Right lung (tissue), 5 donors: ENCODE results near the gene NUDT9. TPM values are rescaled to one million over a fixed set of nuclear protein-coding genes. Genes with fewer than 3 reads are reported as not detected.
A peak's percentile ranks its signal among the peaks of the same experiment; 100 is the strongest.
"Not testable (repeated sequence)": the region's sequence is repeated elsewhere in the genome, so short reads cannot be mapped to it uniquely, and the experiment has no call there.

Experiments
- DNase-seq, 2 donors: peaks; one replicate each; pipeline ENCODE4 v3.0.0-alpha.2; 2013
- polyA plus RNA-seq, 5 donors: library from polyadenylated mRNA; unstranded; fragments of 120-200 nt; gene quantifications; one replicate each; pipeline versions ENCODE4 v1.2.1 to v1.2.3, GENCODE V29; 2013; ENCODE audit warnings: inconsistent platforms in 1 of 5, low replicate concordance in 1 of 5; ENCODE audit not compliant: insufficient read length in 5 of 5, insufficient read depth in 1 of 5

Gene NUDT9
- polyA plus RNA-seq, 5 donors: 45.1 to 55.9 (median 50.5) TPM

DNA sequence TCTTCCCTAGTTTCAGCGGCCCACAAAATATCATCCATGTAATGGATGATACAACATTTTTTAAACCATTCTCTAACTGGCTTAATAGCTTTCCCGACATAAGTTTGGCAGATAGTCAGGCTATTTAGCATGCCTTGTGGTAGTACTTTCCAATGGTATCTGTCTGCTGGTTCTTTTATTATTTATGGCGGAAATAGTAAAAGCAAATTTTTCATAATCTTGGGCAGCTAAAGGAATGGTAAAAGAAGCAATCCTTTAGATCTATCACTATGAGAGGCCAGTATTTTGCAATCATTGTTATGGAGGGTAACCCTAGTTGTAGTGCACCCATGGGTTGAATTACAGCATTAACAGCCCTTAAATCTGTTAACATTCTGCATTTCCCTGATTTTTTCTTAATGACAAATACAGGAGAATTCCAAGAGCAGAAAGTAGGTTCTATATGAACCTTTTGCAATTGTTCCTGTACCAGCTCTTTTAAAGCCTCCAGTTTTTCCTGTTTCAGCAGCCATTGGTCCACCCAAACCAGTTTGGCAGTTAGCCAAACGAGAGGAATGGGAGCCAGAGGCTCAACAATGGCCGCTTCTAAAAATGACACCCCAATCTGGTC lies 17.1 kb upstream of the NUDT9 start:
- DNase-seq: no peak

DNA sequence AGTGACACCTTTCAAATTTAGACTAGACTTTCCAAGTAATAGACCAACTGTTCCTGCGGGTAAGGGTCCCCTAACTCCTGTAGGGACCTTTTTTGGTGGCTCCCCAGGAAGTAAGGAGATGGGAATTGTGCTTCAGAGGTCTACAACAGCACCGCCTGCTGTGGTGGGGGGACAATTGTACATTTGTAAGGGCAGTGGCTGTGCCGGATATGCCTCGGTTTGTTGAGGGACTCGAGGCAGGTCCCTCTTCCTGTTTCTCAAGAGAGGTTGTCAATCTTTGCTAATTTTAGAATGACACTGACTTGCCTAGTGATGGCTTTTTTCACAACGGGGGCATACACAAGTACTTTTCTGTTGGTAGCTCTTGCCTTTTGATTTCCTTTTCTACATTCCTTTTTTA lies 15.9 kb upstream of the NUDT9 start:
- DNase-seq: no peak

DNA sequence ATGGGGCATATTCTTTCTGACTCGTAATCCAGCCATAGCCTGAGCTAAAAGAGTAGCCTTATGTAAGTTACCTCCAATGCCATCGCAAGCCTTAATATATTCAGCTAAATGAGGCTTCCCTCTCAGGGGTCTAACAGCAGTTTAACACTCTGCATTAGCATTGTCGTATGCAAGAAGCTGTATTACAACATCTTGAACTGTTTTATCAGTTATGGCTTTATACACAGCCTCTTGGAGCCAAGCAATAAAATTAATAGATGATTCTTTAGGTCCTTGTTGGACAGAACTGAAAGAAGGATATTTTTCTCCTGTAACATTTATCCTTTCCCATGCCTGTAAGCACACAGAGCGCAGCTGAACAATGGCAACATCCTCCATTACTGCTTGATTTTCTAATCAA lies 15.5 kb upstream of the NUDT9 start:
- DNase-seq: not testable (repeated sequence)

DNA sequence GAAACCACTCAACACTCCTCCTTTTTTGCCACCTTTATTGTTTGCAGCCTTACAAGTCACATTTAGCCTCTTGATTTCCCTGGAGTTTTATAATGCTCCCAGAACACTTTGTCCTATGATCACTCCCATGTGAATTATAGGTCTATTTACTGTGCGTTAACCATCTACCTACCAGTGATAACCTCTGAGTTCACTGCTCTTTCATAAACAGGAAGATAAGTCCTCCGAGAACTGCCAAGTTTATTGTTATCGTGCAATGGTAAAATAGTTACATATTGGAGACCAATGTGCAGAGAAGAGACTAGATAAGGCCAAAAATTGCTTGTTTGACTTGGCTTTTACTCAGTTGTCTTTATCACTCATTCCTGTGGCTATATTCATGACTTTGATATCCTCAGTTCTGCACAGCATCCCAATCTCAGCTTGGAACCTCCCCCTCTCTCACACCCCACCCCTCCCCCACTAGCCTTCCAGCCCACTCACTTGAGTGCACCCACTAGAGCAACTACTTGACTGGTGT lies 12.9 kb upstream of the NUDT9 start:
- DNase-seq: no peak

DNA sequence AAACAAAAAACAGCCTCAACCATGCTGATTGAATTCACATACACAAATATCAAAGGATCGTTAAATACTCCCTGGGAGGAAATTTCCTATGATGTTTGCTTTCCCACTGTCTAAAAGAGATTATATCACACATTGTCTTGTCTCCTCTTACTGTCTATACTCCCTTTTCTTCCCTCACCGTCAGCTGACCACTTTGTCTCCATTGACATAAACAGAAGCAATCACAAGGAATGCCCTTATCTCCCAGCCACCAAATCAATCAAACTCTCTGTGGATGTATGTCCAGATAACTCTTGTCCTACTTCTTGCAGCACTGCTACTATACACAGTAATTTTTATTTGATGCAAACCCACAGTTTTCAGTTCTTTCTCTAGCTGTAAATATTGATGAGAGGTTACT lies 12.2 kb upstream of the NUDT9 start:
- DNase-seq: no peak

DNA sequence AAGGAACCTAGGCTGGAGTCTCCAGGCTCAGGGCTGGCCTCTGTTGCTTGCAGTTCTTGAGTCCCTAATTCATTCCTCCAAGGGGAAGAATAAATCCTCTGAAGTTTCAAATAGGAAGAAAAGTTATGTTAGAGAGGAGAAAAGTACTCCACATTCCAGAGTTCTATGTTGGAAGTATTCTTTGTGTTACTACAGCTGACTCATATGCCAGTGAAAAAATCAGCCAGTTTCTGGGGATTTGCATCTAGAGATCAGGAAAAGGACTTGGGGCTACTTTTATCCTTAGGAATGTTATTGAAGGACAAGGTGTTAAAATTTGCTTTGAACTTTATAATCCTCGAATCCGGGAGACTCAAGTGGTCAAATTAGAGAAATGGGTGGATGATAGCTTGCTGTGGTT lies 11.7 kb upstream of the NUDT9 start:
- no peak for DNase-seq

DNA sequence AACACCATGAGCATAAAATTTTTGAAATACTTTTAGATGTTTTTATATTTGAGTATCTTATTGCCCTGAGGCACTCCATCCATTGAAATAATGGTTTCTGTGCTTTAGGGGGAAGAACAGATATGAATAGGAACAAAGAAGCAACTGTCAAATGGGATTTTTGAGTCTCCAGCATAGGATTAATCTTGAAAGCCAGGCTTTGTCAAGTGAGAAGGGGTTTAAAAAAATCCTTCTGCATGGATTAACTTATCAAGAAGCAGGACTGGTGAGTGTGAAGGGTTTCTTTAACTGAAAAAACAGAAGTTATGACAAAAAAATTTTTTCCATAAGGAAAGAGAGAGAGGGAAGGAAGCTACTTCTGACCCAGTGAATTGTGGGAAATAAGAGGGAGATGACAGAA lies 7.6 kb upstream of the NUDT9 start:
- DNase-seq: no peak

DNA sequence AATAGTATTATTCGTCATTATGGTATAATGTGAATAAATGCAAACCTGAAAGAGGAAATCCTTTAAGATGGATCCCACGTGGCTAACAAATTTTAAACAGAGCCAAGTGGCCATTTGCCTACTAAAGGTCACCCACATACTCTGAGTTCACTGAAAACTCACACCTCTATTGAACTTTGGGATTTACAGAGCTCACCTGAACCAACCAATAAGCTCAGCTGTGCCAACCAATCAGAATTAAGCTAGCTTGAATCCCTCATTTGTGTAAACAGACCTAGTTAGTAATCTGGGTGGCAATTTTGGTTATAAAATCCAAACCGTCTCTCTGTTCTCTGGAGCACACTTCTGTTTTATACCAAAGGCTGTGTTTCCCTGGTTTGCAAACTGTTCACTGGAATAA lies 5.4 kb upstream of the NUDT9 start:
- DNase-seq: no peak

DNA sequence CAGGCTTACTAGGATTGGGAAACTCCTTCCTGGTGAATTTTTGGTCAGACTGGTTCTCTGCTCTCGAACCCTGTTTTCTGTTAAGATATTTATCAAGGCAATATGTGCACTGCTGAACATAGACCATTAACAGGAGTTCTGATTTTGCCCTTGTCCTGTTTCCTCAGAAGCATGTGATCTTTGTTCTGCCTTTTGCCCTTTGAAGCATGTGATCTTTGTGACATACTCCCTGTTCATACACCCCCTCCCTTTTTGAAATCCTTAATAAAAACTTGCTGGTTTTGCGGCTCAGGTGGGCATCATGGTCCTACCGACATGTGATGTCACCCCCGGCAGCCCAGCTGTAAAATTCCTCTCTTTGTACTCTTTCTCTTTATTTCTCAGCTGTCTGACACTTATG lies 4.0 kb upstream of the NUDT9 start:
- not testable (repeated sequence) for DNase-seq

DNA sequence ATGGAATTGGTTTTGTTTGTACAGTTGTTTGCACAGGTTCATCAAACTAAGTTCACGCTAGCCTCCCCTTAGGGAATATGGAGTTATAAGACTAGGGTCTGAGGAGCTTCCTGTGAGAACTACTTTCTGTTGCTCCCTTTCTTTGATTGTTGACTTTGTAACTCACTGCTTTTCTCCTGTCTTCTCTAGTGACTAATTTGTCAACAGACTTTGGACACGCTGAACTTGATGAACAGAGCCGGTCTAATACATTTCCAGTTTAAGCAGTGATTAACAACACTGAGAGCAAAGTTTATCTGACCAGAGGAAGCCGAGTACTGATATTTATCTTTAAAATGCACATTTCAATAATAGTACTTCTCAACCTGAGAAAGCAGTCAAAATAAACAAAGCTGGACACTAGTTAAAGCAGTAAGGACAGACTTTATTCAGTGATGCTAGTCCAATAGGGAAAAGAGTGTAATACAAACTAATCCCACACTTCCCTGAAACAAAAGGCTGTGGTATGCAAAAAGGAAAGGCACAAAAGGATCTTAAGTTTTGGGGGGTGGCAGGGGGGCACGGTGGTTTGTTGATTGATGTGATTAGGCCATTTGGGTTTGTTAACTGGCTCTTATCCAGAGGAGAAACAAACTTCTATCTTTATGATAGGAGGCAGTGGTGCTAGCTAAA lies 2.7 kb upstream of the NUDT9 start:
- no peak for DNase-seq

DNA sequence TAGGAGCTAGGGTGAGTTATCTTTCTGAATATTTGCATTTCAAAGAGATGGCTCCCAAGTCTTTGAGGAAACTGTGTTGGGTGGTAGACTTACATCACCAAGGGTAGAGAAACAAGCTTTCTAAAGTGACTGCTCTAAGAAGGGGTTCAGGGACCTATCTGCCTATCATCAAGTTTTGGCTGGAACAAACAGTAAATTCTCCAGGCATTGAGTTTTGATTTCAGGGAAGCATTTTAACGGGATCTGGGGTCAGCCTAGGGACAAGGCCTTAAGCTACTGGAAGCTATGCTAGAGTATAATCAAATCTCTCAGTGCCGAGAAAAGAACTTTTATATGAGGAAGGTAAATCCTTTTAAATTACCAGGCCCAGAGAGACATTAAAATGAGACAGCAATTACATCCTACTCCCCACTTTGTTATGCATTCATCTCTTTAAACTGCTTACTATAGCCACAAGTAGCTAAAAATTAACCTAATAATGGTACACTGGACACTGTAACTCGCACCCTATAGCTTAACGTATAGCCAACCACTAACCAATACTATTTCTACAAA lies 2.0 kb upstream of the NUDT9 start:
- DNase-seq: no peak

DNA sequence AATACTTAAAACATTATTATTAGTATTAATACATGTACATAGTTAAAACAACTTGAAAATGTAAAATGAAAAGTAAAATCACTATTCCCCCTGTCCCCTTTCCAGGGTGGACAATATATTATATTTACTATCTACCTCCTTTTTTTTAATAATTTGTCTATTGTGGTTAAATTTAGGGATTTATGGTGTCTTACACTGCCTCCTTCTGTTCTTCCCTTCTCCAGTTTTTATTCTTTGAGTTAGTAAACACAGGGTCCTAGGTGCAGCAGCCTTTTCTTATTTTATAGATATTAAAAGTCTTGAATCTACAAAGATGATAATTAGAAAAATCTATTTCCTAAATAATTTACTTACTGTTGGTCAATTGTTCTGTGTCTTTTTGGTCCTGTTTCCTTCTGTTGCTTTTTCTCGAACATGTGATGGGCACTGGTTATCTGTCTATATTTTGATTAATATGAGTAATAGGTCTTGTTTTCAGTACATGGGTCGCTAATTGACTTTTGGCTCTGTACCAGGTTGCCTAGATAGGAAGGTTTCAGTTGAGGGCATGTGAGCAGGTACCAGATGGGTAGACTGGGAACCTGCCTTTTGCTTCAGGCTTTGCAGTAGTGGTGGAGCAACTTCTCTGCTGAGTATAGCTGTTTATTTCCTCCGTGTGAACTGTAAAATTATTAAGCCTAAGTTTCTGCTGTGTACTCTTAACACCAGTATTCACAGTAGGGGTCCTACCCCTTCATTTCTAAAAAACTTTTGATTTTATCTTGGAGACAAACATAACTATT lies 1.1 kb downstream of the NUDT9 start:
- DNase-seq: peak in 1 of 2 donors; percentile 16

DNA sequence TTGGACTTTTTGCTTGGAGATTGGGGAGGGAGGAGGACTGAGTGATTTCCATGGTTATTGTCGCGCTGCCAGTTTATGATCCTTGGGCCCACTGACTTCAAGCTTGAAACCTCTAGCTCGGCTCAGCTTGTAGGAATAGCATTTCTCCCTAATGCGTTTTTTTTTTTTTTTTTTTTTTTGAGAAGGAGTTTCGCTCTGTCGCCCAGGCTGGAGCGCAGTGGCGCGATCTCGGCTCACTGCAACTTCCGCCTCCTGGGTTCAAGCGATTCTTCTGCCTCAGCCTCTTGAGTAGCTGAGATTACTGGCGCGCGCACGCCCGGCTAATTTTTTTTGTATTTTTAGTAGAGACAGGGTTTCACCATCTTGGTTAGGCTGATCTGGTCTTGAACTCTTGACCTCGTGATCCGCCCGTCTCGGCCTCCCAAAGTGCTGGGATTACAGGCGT lies 1.7 kb downstream of the NUDT9 start:
- DNase-seq: not testable (repeated sequence)

DNA sequence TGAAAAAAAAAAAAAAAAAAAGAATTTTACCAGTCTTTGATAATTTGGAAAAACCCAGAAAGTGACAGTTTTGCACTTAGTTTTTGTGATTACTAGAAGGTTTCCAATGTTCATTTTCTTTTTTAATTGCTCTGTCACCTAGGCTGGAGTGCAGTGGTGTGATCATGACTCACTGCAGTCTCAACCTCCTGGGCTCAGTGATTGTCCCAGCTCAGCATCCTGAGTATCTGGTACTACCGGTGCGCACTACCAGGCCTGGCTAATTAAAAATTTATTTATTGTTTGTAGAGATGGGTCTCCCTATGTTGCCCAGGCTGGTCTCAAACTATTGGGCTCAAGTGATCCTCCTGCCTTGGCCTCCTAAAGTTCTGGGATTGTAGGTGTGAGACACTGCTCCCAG lies 3.3 kb downstream of the NUDT9 start:
- DNase-seq: no peak

DNA sequence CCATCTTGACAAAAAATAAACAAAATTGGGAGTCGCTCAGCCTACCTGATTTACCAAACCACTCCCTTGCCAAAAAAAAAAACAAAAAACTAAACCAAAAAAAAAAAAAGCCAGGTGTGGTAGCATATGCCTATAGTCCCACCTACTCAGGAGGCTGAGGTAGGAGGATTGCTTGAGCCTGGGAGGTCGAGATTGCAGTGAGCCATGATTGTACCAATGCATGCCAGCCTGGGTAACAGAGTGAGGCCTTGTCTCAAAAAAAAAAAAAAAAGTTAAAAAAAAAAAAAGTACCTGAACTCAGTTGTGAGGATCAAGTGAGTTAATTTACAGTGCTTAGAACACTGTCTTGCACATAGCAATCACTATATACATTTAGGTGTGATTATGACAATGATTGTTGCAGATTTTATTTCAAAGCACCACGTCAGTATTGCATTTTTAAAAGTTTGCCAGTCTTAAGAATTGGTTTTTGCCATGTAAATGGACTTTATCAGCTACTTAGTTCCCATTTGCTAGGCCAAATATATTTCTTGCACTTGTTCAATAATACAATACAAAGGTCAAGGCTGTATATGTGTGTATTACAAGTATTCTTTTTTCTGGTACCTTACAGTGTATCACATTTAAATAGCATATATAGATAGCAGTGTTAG lies 4.6 kb downstream of the NUDT9 start:
- DNase-seq: no peak

DNA sequence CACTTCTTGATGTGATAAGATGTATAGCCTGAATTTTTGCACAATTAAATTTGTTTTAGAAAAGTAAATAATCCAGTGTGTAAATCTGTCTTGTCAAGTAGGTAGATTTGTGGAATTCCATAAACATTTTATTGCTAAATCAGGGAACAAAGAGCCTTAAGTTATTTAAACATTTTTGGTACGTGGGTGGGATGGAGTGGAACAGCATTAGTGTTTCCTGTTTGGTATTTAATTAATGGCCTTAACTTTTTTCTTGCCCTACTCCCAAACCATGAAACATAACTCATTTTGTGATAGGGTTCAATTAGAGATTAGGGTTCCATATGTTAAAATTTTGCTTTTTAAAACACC lies 5.1 kb downstream of the NUDT9 start:
- no peak for DNase-seq

DNA sequence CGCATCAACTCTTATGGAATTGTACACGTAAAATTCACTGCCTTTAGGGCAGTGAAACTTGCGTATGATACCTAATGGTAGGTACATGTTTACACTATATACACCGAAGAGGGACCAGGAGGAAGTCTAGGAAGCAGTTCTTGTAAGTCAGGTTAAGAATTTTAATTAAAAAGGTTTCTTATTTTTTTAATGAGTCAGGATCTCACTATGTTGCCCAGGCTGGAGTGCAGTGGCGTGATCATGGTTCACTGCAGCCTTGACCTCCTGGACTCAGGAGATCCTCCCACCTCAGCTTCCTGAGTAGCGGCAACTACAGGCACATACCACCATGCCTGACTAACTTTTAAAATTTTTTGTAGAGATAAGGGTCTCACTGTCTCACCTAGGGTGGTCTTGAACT lies 6.6 kb downstream of the NUDT9 start:
- no peak for DNase-seq

DNA sequence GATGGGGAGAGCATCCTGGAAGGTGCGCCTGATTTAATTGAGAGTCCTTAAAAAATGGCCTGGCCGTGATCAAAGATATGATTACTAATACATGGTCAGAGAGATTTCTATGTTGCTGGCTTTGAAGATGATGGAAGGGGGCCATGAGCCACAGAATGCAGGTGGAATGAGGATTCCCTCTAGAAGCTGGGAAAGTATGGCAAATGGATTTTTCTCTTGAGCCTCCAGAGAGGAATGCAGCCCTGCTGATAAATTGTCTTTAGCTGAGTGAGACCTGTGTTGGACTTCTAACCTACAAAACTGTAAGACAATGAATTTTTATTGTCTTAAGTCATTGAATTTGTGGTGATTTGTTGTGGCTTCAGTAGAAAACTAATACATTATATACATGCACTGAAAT lies 7.7 kb downstream of the NUDT9 start:
- DNase-seq: no peak

DNA sequence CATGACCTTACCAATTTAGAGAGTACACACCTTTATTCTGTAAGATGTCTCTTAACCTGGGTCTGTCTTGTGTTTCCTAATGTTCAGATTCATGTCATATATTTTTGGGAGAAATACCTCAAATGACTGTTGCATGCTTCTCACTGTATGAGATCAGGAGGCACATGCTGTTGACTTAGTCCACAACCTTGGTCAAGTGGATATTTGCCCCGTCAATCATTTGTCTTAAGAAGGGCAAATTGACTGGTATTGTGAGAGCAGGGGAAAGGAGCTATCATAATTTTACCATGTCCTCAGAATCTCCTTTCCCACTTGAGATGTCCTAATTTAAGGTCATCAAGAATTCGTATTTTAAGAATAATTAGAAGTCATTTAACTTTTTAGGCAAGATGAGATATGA lies 11.0 kb downstream of the NUDT9 start:
- DNase-seq: no peak

DNA sequence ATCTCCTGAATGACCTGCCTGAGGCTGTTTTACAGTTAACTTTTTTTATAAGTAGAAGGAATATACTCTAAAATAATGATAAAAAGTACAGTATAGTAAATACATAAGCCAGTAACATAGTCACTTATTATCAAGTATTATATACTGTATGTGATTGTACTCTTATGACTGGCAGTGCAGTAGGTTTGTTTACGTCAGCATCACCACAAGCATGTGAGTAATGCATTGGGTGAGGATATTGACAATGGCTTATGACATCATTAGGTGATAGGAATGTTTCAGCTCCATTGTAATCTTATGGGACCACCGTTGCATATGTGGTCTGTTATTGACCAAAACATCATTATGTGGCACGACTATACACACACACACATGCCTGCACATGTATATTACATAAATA lies 20.5 kb downstream of the NUDT9 start:
- DNase-seq: no peak

DNA sequence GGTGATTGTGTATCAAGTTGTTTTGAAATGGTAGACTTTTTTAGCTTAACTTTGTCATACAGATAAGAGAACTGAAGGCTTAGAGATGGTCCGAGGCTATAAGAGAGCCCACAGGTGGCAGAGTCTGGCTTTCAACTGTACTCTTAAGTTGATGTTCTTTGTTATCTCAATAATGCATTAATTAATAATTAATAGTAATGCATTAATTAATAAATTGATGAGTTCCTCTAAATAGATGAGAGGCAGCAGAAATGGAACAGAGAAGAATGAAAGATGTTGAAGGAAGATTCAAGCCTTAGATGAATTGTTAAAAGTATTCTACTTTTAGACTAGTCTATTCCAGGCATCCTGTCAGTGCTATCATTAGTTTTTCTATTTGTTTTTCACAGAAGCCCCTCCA lies 22.4 kb downstream of the NUDT9 start:
- DNase-seq: no peak

DNA sequence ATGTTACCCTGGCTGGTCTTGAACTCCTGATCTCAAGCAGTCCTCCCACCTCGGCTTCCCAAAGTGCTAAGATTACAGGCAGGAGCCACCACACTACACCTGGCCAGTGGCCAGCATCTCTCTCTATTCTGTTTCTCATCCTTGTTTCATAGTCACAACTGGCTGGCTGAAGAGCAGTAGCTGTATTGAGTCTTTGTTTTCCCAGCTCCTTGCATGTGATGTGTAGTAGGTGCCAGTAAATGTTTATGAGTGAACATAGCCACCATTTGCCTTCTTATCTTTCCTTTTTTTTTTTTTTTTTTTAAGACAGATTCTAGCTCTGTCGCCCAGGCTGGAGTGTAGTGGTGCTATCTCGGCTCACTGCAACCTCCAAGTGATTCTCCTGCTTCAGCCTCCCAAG lies 23.6 kb downstream of the NUDT9 start:
- DNase-seq: no peak
